ENCODE measurements around the gene PRR29. TPM values are rescaled to one million over a fixed set of nuclear protein-coding genes. Genes with fewer than 3 reads are reported as not detected.
"Not testable (repeated sequence)": the region's sequence is repeated elsewhere in the genome, so short reads cannot be mapped to it uniquely, and the experiment has no call there.

Gene PRR29
- total and polyA plus RNA-seq, 2 donors (not counting 1 experiment from before 2014, with no cell fraction given) = 0.03 TPM; not detected in 1

DNA sequence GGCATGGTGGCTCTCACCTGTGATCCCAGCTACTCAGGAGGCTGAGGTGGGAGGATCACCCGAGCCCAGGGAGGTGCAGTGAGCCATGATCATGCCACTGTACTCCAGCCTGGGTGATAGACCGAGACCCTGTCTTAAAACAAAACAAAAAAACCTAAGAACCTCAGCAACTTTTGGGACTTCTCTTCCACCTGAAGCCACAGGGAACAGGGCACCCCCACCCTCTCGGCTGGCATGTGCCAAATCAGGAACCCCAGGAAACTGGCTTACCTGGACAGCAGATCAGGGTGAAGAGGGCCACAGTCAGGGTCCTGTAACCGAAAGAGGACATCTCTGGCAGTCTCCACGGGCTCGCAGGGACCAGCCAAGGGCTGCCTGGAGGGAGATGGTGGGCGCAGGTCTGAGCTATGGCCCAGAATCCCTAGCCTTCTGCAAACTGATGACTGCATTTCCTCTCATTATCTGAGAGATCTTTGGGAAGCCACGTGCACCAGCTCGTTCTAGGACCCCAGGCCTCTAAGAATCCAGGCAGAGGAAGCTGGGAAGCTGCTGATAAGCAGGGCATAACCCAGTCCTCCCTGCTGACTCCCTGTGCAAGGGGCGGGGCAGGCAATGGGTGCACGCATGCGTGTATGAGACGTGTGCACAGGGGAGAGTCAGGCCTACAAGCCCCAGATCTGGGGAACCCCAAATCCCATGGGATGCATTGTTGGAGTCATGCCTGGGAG is 8.4 kb downstream of the PRR29 start:
- Mint-ChIP-seq H3K27me3 (no peaks in the 10 kb centered on the region), H3K4me3 (no peak overlapping the region), H3K9me3 (ENCODE audit: insufficient read depth) (no peaks in the 10 kb centered on the region), H3K4me1 (peaks cover 36% of the 10 kb centered on the region), H3K27ac (no peak overlapping the region)
- Histone ChIP-seq H3K27me3 (replicated peaks in 1 of 4; ENCODE audit: control extremely low read depth in 1 of 4, control insufficient read depth in 3 of 4, insufficient read depth in 4 of 4, low read length in 3 of 4) (no peaks in the 10 kb centered on the region), H4K20me1 (ENCODE audit: control insufficient read depth, insufficient read depth, low read length, poor library complexity, severe bottlenecking) (peaks cover 99% of the 10 kb centered on the region), H3K27ac (ENCODE audit: low read length in 2 of 2) (no peak overlapping the region), H3K9ac (ENCODE audit: low read length) (no peak overlapping the region), H3K4me3 (ENCODE audit: control extremely low read depth in 1 of 5, extremely low read depth in 1 of 5, insufficient read depth in 1 of 5, low read depth in 2 of 5, low read length in 4 of 5) (no peak overlapping the region), H2AFZ (ENCODE audit: insufficient read depth, low read depth, low read length, poor library complexity, severe bottlenecking) (no peak overlapping the region), H3K4me1 (ENCODE audit: control insufficient read depth in 2 of 2, insufficient read depth in 2 of 2, low read length in 2 of 2) (peaks cover 27 to 41% of the 10 kb centered on the region in 2 donors), H3K79me2 (ENCODE audit: control insufficient read depth, insufficient read depth, low read length) (peaks cover 67% of the 10 kb centered on the region), H3K4me2 (replicated peaks; ENCODE audit: low read depth, low read length, poor library complexity, severe bottlenecking) (peak overlapping the region; percentile 21), H3K9me3 (ENCODE audit: control extremely low read depth in 1 of 3, control insufficient read depth in 2 of 3, insufficient read depth in 1 of 3, low read length in 2 of 3) (no peaks in the 10 kb centered on the region), H3K36me3 (replicated peaks in 1 of 2; ENCODE audit: control extremely low read depth in 1 of 2, control insufficient read depth in 1 of 2, extremely low read depth in 1 of 2, insufficient read depth in 2 of 2, low read length in 1 of 2) (peaks cover 0 to 87% of the 10 kb centered on the region in 2 experiments)
- POLR2A ChIA-PET = interaction anchor here (1.5 kb wide), 1 partner anchor 11 kb away, joined by 4 read pairs; no protein-coding TSS in a partner anchor
- TF ChIP-seq, protein P1, sequence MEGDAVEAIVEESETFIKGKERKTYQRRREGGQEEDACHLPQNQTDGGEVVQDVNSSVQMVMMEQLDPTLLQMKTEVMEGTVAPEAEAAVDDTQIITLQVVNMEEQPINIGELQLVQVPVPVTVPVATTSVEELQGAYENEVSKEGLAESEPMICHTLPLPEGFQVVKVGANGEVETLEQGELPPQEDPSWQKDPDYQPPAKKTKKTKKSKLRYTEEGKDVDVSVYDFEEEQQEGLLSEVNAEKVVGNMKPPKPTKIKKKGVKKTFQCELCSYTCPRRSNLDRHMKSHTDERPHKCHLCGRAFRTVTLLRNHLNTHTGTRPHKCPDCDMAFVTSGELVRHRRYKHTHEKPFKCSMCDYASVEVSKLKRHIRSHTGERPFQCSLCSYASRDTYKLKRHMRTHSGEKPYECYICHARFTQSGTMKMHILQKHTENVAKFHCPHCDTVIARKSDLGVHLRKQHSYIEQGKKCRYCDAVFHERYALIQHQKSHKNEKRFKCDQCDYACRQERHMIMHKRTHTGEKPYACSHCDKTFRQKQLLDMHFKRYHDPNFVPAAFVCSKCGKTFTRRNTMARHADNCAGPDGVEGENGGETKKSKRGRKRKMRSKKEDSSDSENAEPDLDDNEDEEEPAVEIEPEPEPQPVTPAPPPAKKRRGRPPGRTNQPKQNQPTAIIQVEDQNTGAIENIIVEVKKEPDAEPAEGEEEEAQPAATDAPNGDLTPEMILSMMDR (IDR thresholded peaks at IDR 0.05) = no peak
- no peak for TF ChIP-seq EZH2 (IDR thresholded peaks at IDR 0.05; ENCODE audit: borderline replicate concordance, insufficient read depth, low read depth, low read length, poor library complexity, severe bottlenecking)
- DNase-seq (peak; percentile 5), ATAC-seq (ENCODE audit: low read depth) (no peak)
- intact Hi-C loops (cut with micrococcal nuclease) = no loop called here
- 66% methylated on average over 12 of the region's 13 CpGs for WGBS (ENCODE audit: insufficient coverage)
- CTCF ChIA-PET = interaction anchor here (0.6 to 2.2 kb wide), 10 partner anchors 10 to 113 kb away, joined by 3 to 12 read pairs (median 4); partner anchors contain the start of gene ICAM2

DNA sequence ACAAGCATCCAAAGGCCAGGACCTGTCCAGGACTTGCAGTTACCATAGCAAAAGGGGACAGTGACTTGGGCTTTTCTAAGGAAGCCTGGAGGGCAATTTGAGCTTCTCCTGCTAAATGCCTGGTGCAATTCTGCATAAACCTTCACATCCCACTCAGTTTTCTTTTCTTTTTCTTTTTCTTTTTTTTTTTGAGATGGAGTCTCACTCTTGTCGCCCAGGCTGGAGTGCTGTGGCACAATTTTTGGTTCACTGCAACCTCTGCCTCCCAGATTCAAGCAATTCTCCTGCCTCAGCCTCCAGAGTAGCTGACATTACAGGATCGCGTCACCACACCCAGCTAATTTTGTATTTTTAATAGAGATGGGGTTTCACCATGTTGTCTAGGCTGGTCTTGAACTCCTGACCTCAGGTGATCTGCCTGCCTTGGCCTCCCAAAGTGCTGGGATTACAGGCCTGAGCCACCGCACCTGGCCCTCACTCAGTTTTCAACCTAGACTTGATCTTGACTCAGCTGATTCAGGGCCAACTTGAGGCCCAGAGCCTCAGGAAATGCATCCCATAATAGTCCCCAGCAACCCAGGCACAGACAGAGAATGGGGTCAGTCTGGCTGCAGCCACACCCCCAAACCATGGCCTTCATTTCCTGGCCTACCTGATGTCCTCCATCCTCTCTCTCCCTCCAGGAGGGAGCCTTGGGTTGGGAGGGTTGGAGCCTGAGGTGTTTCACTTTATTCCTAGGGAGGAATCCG is 9.1 kb downstream of the PRR29 start:
- WGBS (ENCODE audit: insufficient coverage) = 100% methylated on average over 1 of the region's 5 CpGs
- POLR2A ChIA-PET = interaction anchor here (1.5 kb wide), 1 partner anchor 10 kb away, joined by 4 read pairs; no protein-coding TSS in a partner anchor
- H3K4me1 ChIP-seq (ENCODE audit: control insufficient read depth in 2 of 2, insufficient read depth in 2 of 2, low read length in 2 of 2) = peaks cover 27 to 41% of the 10 kb centered on the region in 2 donors
- CTCF ChIA-PET = interaction anchor here (0.6 to 2.2 kb wide), 7 partner anchors 9 to 113 kb away, joined by 3 to 12 read pairs (median 3); partner anchors contain the start of gene ICAM2
- H3K27me3 ChIP-seq (replicated peaks in 1 of 4; ENCODE audit: control extremely low read depth in 1 of 4, control insufficient read depth in 3 of 4, insufficient read depth in 4 of 4, low read length in 3 of 4); H3K27ac ChIP-seq (ENCODE audit: low read length in 2 of 2); H3K9me3 ChIP-seq (ENCODE audit: control extremely low read depth in 1 of 3, control insufficient read depth in 2 of 3, insufficient read depth in 1 of 3, low read length in 2 of 3); H3K9ac ChIP-seq (ENCODE audit: low read length); H3K9me3 Mint-ChIP-seq (ENCODE audit: insufficient read depth); H3K4me3 ChIP-seq (ENCODE audit: control extremely low read depth in 1 of 5, extremely low read depth in 1 of 5, insufficient read depth in 1 of 5, low read depth in 2 of 5, low read length in 4 of 5); ATAC-seq (ENCODE audit: low read depth); H3K4me3 Mint-ChIP-seq; intact Hi-C loops (cut with micrococcal nuclease); H3K27ac Mint-ChIP-seq; DNase-seq; H3K27me3 Mint-ChIP-seq; H2AFZ ChIP-seq (ENCODE audit: insufficient read depth, low read depth, low read length, poor library complexity, severe bottlenecking): not testable (repeated sequence)
- peaks cover 99% of the 10 kb centered on the region for H4K20me1 ChIP-seq (ENCODE audit: control insufficient read depth, insufficient read depth, low read length, poor library complexity, severe bottlenecking)
- H3K36me3 ChIP-seq (replicated peaks in 1 of 2; ENCODE audit: control extremely low read depth in 1 of 2, control insufficient read depth in 1 of 2, extremely low read depth in 1 of 2, insufficient read depth in 2 of 2, low read length in 1 of 2) = peaks cover 0 to 92% of the 10 kb centered on the region in 2 experiments
- peaks cover 41% of the 10 kb centered on the region for H3K4me1 Mint-ChIP-seq
- peaks cover 74% of the 10 kb centered on the region for H3K79me2 ChIP-seq (ENCODE audit: control insufficient read depth, insufficient read depth, low read length)
- peak overlapping the region; percentile 21 for H3K4me2 ChIP-seq (replicated peaks; ENCODE audit: low read depth, low read length, poor library complexity, severe bottlenecking)
